NCI-H1436 treated with DMSO at 0.1 percent for 48 hours (cell line): Measurements from ENCODE around the gene UACA.

ENCODE experiments used
- DNase-seq: peaks from one replicate; lab custom pipeline; 2025; lab: John Stamatoyannopoulos, UW

The UACA gene

GRCh38 chr15:70708839-70709238 is 54.5 kb downstream of the UACA start:
- DNase-seq = no peak

DNA sequence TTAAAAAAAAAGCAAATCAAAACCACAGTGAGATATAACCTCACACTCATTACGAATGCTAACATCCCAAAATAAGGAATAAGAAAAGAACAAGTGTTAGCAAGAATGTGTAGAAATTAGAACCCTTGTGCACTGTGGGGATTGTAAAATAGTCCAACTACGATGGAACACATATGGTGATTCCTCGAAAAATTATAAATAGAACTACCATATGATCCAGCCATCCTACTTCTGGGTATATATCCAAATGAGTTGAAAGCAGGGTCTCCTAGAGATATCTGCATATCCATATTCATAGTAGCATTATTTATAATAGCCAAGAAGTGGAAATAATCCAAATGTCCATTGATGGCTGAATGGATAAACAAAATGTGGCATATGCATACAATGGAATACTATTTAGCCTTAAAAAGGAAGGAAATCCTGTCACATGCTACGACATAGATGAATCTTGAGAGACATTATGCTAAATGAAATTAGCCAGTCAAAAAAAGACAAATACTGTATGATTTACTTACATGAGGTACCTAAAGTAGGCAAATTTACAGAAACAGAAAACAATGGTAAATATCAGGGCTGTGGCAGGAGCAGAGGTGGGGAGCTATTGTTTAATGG is 55.6 kb downstream of the UACA start:
- DNase-seq = no peak

- no peak for DNase-seq
Observed at GRCh38 chr15:70704731-70705130, 58.6 kb downstream of the UACA start.

DNA sequence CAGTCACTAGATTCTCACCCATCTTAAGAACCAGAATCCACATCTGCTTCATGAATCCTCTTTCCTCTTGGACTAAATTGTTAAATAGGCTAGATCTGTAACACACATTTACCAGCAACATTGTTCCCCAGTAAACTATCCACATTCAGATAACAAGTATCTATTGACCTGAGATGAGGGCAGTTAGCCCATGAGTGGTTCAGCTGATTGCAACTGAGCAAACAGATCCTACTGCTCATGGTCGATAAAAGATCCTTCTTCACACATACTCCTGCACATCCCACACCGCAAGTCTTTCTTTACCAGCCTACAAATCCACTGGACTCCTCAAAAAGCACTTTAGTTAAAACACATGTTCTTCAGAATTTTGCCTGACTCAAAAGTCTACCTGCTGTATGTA is 59.2 kb downstream of the UACA start:
- DNase-seq = no peak

DNA sequence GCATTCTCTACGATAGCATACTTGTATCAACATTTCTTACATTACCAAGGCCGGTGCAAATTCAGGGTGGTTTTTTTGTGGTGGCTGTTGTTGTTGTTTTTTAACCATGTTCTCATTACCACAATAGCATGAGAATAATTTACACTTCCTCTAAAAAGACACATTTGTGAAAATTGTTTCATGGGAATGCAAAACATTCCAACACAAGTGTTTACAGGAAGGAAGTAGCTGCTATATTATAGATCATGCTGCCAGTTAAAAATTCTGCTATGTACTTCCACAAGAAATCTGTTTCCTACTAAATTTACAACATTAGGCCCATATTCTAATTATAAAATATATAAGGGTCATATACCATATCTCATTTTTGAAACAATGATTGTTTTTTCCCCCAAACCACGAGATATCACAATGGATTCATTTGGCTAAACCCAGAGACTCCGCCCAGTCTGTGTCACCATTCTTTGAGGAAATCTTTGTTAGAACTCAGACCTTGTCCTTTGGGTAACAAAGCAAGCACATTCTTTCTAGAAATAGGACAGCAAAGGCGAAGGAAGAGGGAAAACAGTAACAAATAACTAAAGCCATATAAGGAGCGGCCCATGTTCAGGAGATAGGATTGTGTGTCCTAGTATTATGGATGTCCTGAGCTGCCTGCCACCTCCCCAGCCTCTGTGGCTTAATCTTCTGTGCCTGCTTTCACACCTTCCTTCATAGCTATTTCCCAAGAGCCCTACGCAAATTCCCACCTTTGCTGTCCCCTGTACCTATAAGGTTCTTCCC is 60.1 kb downstream of the UACA start:
- DNase-seq = no peak

- DNase-seq = no peak
Observed at GRCh38 chr15:70702584-70702983, 60.8 kb downstream of the UACA start.

DNA sequence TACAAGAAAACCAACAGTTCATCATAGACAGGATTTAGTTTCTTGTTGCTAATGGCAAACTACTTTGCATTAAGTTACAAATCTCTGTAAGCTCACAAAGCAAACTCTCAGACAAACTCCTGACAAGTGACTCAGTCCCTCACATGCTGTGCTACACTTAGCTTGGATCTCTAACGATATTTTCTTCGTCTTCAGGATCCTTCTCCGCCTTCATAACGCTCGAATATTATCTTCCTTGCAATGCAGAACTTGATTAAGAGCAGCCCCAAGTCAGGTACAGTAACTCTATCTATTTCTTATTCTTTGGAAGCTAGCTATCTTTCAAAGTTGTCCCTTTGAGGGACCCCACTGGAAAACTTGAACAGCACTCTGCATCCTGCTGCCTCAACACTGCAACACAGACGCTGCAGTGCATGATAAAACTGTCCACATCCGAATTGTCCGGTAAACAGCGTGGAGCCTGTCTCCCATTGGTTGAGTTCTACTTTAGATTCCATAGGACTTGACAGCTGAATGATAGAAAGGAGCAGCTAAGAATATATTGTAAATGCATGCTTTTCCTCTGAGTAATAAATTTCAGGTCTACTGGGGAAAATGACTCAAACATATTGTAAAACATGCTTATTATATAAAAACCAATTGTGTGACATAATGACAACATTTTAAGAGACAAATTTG is 61.3 kb downstream of the UACA start:
- DNase-seq = no peak

DNA sequence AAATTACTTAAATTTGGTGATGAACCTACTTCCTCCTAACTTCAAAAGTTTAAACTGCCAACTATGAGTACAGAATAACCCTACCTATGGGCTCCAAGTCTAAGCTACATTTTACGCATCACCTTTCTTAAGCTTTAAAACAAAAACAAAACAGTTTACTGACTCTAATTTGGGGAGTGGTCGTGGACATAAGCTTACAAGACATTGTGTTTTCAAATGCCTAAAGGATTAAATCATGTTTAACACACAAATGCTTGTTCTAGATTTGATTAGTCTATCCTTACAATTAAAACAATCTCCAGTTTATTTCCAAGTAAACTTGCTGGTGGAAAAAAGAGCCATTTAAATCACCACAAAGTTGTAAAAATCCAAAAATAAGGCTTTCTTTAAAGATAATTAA is 62.2 kb downstream of the UACA start:
- no peak for DNase-seq

- DNase-seq = no peak
Observed at GRCh38 chr15:70699890-70700289, 63.5 kb downstream of the UACA start.

DNA sequence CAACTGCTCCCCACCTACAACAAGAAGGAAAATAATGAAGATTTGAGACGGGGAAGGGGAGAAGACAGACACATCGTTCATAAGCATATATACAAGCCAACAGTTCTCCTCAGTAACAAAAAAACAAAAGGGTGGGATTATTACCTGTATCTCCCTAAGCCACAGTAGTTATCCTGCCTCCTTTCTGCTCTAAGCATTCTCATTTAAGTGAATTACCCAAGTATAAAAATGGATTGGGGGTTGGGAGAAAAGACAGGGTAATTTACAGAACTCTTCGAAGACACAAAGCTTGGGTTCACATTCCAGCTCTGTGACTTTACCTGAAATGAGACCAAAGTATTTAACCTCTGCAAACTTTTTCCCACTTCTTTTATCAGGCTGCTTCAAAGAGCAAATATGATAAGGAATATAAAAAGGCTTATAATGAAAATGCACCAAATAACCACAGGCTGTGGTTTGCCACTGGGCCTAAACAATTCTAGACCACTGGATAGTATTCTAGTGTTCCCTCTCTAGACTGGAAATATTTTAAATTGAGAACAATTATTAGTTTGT is 64.4 kb downstream of the UACA start:
- no peak for DNase-seq

- no peak for DNase-seq
Observed at GRCh38 chr15:70698426-70698825, 64.9 kb downstream of the UACA start.

DNA sequence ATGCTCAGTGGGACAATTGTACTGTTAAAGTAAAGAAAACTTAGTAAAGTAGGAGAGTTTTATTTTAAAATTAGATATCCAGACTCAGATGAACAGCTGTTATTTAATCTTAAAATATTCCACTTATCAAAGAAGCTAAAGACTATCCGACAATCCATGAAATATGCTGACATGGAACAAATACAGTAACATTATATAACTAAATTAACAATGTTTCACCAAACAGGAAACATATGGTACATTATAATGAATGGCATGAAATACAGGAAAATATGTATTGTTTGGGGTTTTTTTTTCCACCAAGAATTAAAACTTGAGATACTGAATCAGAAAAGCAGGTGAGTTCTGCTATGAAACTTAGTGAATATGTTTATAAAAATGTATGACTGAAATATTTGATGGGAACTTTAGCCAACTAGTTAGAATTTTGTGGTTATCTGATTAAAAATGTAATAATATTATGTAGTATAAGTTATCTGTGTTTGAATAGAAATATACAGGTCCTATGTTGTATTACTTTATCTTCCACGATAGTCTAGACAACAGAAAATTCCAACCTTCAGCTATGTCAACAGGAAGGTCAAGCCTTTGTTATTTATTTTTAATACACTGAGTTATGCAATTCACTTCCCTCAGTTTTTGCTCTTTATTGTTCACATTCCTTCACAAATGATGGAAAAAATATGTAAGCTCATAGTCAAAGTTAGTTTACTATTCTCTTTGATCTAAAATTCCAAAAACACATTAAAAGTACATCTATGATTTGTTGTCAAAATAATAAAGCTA is 72.7 kb downstream of the UACA start:
- no peak for DNase-seq

DNA sequence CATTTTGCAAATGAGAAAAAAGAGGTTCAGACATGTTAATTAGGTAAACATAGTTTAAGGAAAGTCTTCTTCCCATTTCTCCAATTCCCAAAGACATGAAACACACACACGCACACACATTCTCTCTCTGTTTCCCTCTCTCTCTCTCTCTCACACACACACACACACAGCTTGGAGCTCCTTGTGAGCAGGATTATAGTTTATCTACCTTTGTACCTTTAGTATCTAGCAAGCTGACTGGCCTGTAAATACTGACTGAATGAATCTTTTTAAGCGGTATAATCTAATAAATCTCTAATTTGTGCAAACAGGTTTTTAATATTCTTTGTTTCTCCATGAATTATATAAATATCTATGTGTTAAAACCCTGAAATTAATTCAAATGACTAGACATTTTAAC is 73.3 kb downstream of the UACA start:
- DNase-seq = no peak

- no peak for DNase-seq
Observed at GRCh38 chr15:70687482-70687881, 75.9 kb downstream of the UACA start.

GRCh38 chr15:70680817-70681216 is 82.5 kb downstream of the UACA start:
- no peak for DNase-seq

DNA sequence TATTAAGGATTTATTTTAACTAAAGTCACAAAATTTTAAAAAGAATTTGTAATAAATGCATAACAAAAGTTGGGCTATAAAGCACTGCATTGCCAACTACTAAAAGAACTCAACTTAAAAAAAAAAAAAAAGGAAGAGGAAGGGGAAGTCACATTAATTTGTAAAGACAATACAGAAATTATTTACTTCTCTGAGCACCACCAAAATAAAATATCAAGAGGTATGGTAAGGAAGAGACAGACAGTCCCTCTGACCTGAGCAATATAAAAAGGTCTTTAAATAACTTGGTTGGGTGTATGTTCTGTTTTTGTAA is 83.5 kb downstream of the UACA start:
- DNase-seq = no peak

DNA sequence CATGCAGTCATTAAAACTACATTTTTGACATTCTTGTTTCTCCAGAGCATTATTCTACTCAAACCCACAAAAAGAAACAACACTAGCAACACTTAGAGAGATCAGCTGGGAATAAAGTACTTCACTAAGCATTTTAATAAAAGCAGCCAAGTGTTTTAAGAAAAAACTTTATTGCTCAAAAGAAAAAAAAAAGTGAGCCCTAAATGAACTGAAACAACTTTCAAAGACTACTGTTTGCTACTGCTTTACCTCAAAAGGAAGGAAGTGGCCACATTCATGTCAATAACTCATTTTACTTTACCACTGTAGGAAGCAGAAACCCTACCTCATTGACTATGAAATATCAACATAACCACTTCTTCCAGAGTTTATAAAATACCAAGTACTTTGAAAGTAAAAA is 91.3 kb downstream of the UACA start:
- no peak for DNase-seq

- no peak for DNase-seq
Observed at GRCh38 chr15:70670680-70671079, 92.7 kb downstream of the UACA start.

- DNase-seq = no peak
Observed at GRCh38 chr15:70669966-70670658, 93.2 kb downstream of the UACA start.

GRCh38 chr15:70669006-70669602 is 94.3 kb downstream of the UACA start:
- DNase-seq = no peak

DNA sequence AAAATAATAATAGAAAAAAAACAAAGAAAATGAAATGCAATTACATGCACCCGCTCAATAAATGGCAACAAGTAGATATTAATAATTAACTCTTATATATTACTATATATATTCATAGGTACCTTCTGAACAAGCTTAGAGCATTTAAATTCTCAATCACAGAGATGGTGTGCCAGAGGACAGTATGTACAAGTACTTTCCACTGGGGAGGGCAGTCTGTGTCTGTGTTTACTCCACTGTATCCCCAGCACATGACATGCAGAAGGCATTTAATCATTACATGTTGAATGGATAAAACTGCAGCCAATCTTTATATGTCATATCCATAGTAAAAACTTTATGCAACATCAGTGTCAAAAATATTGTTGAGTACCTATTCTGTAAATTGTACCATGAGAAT is 97.8 kb downstream of the UACA start:
- no peak for DNase-seq
